Measurements from ENCODE around the gene BTRC. TPM values are rescaled to one million over a fixed set of nuclear protein-coding genes. Genes with fewer than 3 reads are reported as not detected.

The BTRC gene
- total RNA-seq, 1 experiment from 2014 or later, result 19.4 TPM

GRCh38 chr10:101458869-101459268 lies 104.9 kb downstream of the BTRC start:
- Mint-ChIP-seq H3K4me3 (ENCODE audit: unreplicated experiment) (no peak overlapping the region), H3K4me1 (ENCODE audit: insufficient read depth, unreplicated experiment) (peaks cover 2% of the 10 kb centered on the region), H3K36me3 (ENCODE audit: insufficient read depth, unreplicated experiment) (peaks cover 9% of the 10 kb centered on the region), H3K27ac (ENCODE audit: low read depth, unreplicated experiment) (no peak overlapping the region), H3K27me3 (ENCODE audit: insufficient read depth, unreplicated experiment) (no peaks in the 10 kb centered on the region), H3K9me3 (ENCODE audit: unreplicated experiment) (no peaks in the 10 kb centered on the region)
- CTCF ChIA-PET, result interaction anchor here (1.0 to 2.0 kb wide), 3 partner anchors 8 to 245 kb away, joined by 3 to 7 read pairs (median 5); no protein-coding TSS in a partner anchor
- no TSS peak for BruUV-seq (replicated peaks)
- POLR2A ChIA-PET, result no interaction called here
- intact Hi-C loops (cut with micrococcal nuclease), result no loop called here
- no peak for DNase-seq (ENCODE audit: unreplicated experiment)
- no peak for TF ChIP-seq CTCF (IDR thresholded peaks at IDR 0.05; ENCODE audit: unreplicated experiment)

- Mint-ChIP-seq H3K27me3 (ENCODE audit: insufficient read depth, unreplicated experiment) (no peaks in the 10 kb centered on the region), H3K4me3 (ENCODE audit: unreplicated experiment) (no peak overlapping the region), H3K4me1 (ENCODE audit: insufficient read depth, unreplicated experiment) (no peaks in the 10 kb centered on the region), H3K27ac (ENCODE audit: low read depth, unreplicated experiment) (no peak overlapping the region), H3K9me3 (ENCODE audit: unreplicated experiment) (no peaks in the 10 kb centered on the region), H3K36me3 (ENCODE audit: insufficient read depth, unreplicated experiment) (peaks cover 9% of the 10 kb centered on the region)
- intact Hi-C loops (cut with micrococcal nuclease), result no loop called here
- ChIA-PET CTCF (interaction anchor here (0.7 to 1.9 kb wide), 4 partner anchors 14 to 293 kb away, joined by 3 to 12 read pairs (median 3); no protein-coding TSS in a partner anchor), POLR2A (interaction anchor here (0.6 kb wide), 1 partner anchor 88 kb away, joined by 3 read pairs; no protein-coding TSS in a partner anchor)
- BruUV-seq (replicated peaks), result no TSS peak
- no peak for DNase-seq (ENCODE audit: unreplicated experiment)
- no peak for TF ChIP-seq CTCF (IDR thresholded peaks at IDR 0.05; ENCODE audit: unreplicated experiment)
Observed at GRCh38 chr10:101464082-101464481, 110.1 kb downstream of the BTRC start.

- intact Hi-C loops (cut with micrococcal nuclease), result no loop called here
- no peak for TF ChIP-seq CTCF (IDR thresholded peaks at IDR 0.05; ENCODE audit: unreplicated experiment)
- Mint-ChIP-seq H3K27ac (ENCODE audit: low read depth, unreplicated experiment) (peak overlapping the region; percentile 35), H3K4me1 (ENCODE audit: insufficient read depth, unreplicated experiment) (no peaks in the 10 kb centered on the region), H3K27me3 (ENCODE audit: insufficient read depth, unreplicated experiment) (no peaks in the 10 kb centered on the region), H3K4me3 (ENCODE audit: unreplicated experiment) (no peak overlapping the region), H3K9me3 (ENCODE audit: unreplicated experiment) (no peaks in the 10 kb centered on the region), H3K36me3 (ENCODE audit: insufficient read depth, unreplicated experiment) (peaks cover 9% of the 10 kb centered on the region)
- POLR2A ChIA-PET, result interaction anchor here (0.6 to 1.0 kb wide), 2 partner anchors 12 to 89 kb away, joined by 3 read pairs; no protein-coding TSS in a partner anchor
- CTCF ChIA-PET, result interaction anchor here (0.8 to 1.9 kb wide), 5 partner anchors 14 to 250 kb away, joined by 3 to 12 read pairs (median 4); no protein-coding TSS in a partner anchor
- DNase-seq (ENCODE audit: unreplicated experiment), result no peak
- BruUV-seq (replicated peaks), result no TSS peak
Observed at GRCh38 chr10:101464599-101464998, 110.6 kb downstream of the BTRC start.

- no peak overlapping the region for H3K4me3 Mint-ChIP-seq (ENCODE audit: unreplicated experiment)
- CTCF ChIA-PET, result interaction anchor here (0.5 to 5.6 kb wide), 63 partner anchors 8 to 972 kb away, joined by 3 to 96 read pairs (median 4); no protein-coding TSS in a partner anchor
- TF ChIP-seq CTCF (IDR thresholded peaks at IDR 0.05; ENCODE audit: unreplicated experiment), result no peak
- H3K36me3 Mint-ChIP-seq (ENCODE audit: insufficient read depth, unreplicated experiment), result peaks cover 9% of the 10 kb centered on the region
- no peaks in the 10 kb centered on the region for H3K4me1 Mint-ChIP-seq (ENCODE audit: insufficient read depth, unreplicated experiment)
- H3K27me3 Mint-ChIP-seq (ENCODE audit: insufficient read depth, unreplicated experiment), result no peaks in the 10 kb centered on the region
- POLR2A ChIA-PET, result interaction anchor here (0.9 to 1.8 kb wide), 6 partner anchors 10 to 253 kb away, joined by 3 to 7 read pairs (median 5); no protein-coding TSS in a partner anchor
- H3K27ac Mint-ChIP-seq (ENCODE audit: low read depth, unreplicated experiment), result no peak overlapping the region
- no peaks in the 10 kb centered on the region for H3K9me3 Mint-ChIP-seq (ENCODE audit: unreplicated experiment)
- intact Hi-C loops (cut with micrococcal nuclease), result no loop called here
- no TSS peak for BruUV-seq (replicated peaks)
- DNase-seq (ENCODE audit: unreplicated experiment), result no peak
Observed at GRCh38 chr10:101466016-101466912, 112.3 kb downstream of the BTRC start.
